HepG2 (cell line): ENCODE data around the gene WDR45B. TPM values are rescaled to one million over a fixed set of nuclear protein-coding genes. Genes with fewer than 3 reads are reported as not detected.

Experiments
- ATAC-seq: fragments of 200-7000 bp; cut with Tn5 transposase; 3 replicates; pipeline ENCODE4 v1.9.1; 2020; ENCODE audit warnings: mild to moderate bottlenecking, moderate library complexity
- BruUV-seq: library from RNA; stranded (reverse); fragments of 400-500 nt; replicated peaks from 2 replicates; lab custom pipeline; 2021; lab: Mats Ljungman, UMichigan
- CTCF ChIA-PET: fragments of 300-600 bp; formaldehyde crosslinking; extraction: SDS; loops from one replicate; lab custom pipeline; 2021; ENCODE audit warnings: low total read pairs, inconsistent platforms, low intra/inter-chr PET ratio; lab: Yijun Ruan, JAX
- POLR2A ChIA-PET: fragments of 350-600 bp; sonication (Branson Sonifier 250); formaldehyde crosslinking; loops from one replicate; lab custom pipeline; 2020; ENCODE audit warnings: antibody characterized with exemption, inconsistent platforms; lab: Yijun Ruan, JAX
- DNase-seq: peaks from one replicate; pipeline ENCODE4 v3.0.0-alpha.2; 2015; ENCODE audit warnings: low spot score
- FAIRE-seq: peaks from 3 replicates; lab custom pipeline; 2011; peaks lifted over from hg19 to GRCh38; lab: Jason Lieb, UNC
- H2AFZ ChIP-seq: one replicate; pipeline ENCODE4 v1.6.1; 2011; ENCODE audit warnings: low read length, inconsistent platforms
- H3K27ac ChIP-seq: fragments of 300-600 bp; 3 replicates; pipeline ENCODE4 v1.8.0; 2011; ENCODE audit warnings: mixed run types, mild to moderate bottlenecking, mixed read lengths, low read length, inconsistent platforms; ENCODE audit not compliant: insufficient read depth; ENCODE audit errors: extremely low read length
- H3K27me3 ChIP-seq, 2 experiments: fragments of 200-600 bp in 1 of 2; 2 replicates in 1 of 2; 3 replicates in 1 of 2; pipeline versions ENCODE4 v1.6.0 to v1.8.0; 2011; ENCODE audit warnings: low read length in 2 of 2, mild to moderate bottlenecking in 2 of 2, moderate library complexity in 2 of 2, inconsistent platforms in 1 of 2; ENCODE audit not compliant: insufficient read depth in 2 of 2, control insufficient read depth in 1 of 2
- H3K36me3 ChIP-seq, 2 experiments: fragments of 200-600 bp in 1 of 2; replicated peaks in 1 of 2; 2 replicates in 1 of 2; 3 replicates in 1 of 2; pipeline versions ENCODE4 v1.5.1 to v1.8.0; 2011; ENCODE audit warnings: low read length in 2 of 2, inconsistent platforms in 1 of 2; ENCODE audit not compliant: insufficient read depth in 2 of 2, control insufficient read depth in 1 of 2
- H3K4me1 ChIP-seq: 2 replicates; pipeline ENCODE4 v1.5.1; 2012; ENCODE audit warnings: low read length, inconsistent platforms; ENCODE audit not compliant: insufficient read depth
- H3K4me2 ChIP-seq: 2 replicates; pipeline ENCODE4 v1.6.0; 2011; ENCODE audit warnings: low read depth, low read length, inconsistent platforms
- H3K4me3 ChIP-seq, 3 experiments: fragments of 200-600 bp in 1 of 3; sonication (generic), shearing (Covaris generic) in 1 of 3; replicated peaks in 1 of 3; 2 replicates each; pipeline ENCODE4 v1.5.1; 2011 to 2016; ENCODE audit warnings: low read length in 3 of 3, inconsistent platforms in 2 of 3, low read depth in 2 of 3, mild to moderate bottlenecking in 2 of 3, control low read depth in 1 of 3, mixed read lengths in 1 of 3; ENCODE audit not compliant: insufficient read depth in 1 of 3
- H3K79me2 ChIP-seq: one replicate; pipeline ENCODE4 v1.6.1; 2011; ENCODE audit warnings: low read length, inconsistent platforms; ENCODE audit not compliant: insufficient read depth
- H3K9ac ChIP-seq: 2 replicates; pipeline ENCODE4 v1.6.0; 2011; ENCODE audit warnings: mild to moderate bottlenecking, low read depth, low read length, inconsistent platforms; ENCODE audit not compliant: insufficient read depth
- H3K9me3 ChIP-seq: 2 replicates; pipeline ENCODE4 v1.5.1; 2012; ENCODE audit warnings: mild to moderate bottlenecking, low read length
- H4K20me1 ChIP-seq: 2 replicates; pipeline ENCODE4 v1.6.0; 2011; ENCODE audit warnings: inconsistent platforms, mild to moderate bottlenecking, low read length, moderate library complexity; ENCODE audit not compliant: insufficient read depth
- BRD4 ChIP-seq: sonication (generic); formaldehyde crosslinking; IDR thresholded peaks from 2 replicates; pipeline ENCODE4 v1.4.0; 2020; ENCODE audit warnings: missing genetic modification reagents
- GFI1 ChIP-seq: sonication (generic); formaldehyde crosslinking; IDR thresholded peaks from 2 replicates; pipeline ENCODE4 v1.5.0; 2020; ENCODE audit warnings: missing genetic modification reagents, mild to moderate bottlenecking, borderline replicate concordance
- HNRNPL ChIP-seq: fragments of 200-400 bp; formaldehyde crosslinking; IDR thresholded peaks from 2 replicates; pipeline ENCODE4 v1.6.1; 2017; ENCODE audit warnings: mild to moderate bottlenecking, low read depth, low read length
- MATR3 ChIP-seq: sonication (generic); formaldehyde crosslinking; IDR thresholded peaks from 2 replicates; pipeline ENCODE4 v1.4.0; 2020; ENCODE audit warnings: missing genetic modification reagents
- MAZ ChIP-seq, 2 experiments: sonication (generic) in 1 of 2; formaldehyde crosslinking in 1 of 2; IDR thresholded peaks; 2 replicates each; pipeline versions ENCODE4 v1.5.0 to v1.6.1; 2012 to 2020; ENCODE audit warnings: low read depth in 2 of 2, mild to moderate bottlenecking in 2 of 2, borderline replicate concordance in 1 of 2, improper control_type of control experiment in 1 of 2, low read length in 1 of 2, missing genetic modification reagents in 1 of 2, moderate library complexity in 1 of 2
- MEIS1 ChIP-seq: sonication (generic); formaldehyde crosslinking; IDR thresholded peaks from 2 replicates; pipeline ENCODE4 v1.9.0; 2021; ENCODE audit warnings: mild to moderate bottlenecking, missing genetic modification reagents, moderate library complexity, borderline replicate concordance
- NR1H2 ChIP-seq: sonication (generic); formaldehyde crosslinking; IDR thresholded peaks from 2 replicates; pipeline ENCODE4 v1.8.1; 2022; ENCODE audit warnings: low read depth, missing genetic modification reagents, borderline replicate concordance
- SRF ChIP-seq: IDR thresholded peaks from 2 replicates; pipeline ENCODE4 v1.6.1; 2011; ENCODE audit warnings: mild to moderate bottlenecking, low read depth, low read length, moderate library complexity
- ZBTB33 ChIP-seq: sonication (generic); formaldehyde crosslinking; IDR thresholded peaks from 2 replicates; pipeline ENCODE4 v1.4.0; 2020; ENCODE audit warnings: missing genetic modification reagents
- ZBTB38 ChIP-seq: sonication (generic); formaldehyde crosslinking; IDR thresholded peaks from 2 replicates; pipeline ENCODE4 v1.5.1; 2020; ENCODE audit warnings: mild to moderate bottlenecking, missing genetic modification reagents
- ZNF136 ChIP-seq: sonication (generic); formaldehyde crosslinking; IDR thresholded peaks from 2 replicates; pipeline ENCODE4 v1.8.1; 2022; ENCODE audit warnings: low read depth, mild to moderate bottlenecking, moderate library complexity, missing genetic modification reagents
- ZNF501 ChIP-seq: sonication (generic); formaldehyde crosslinking; IDR thresholded peaks from 2 replicates; pipeline ENCODE4 v1.5.1; 2020; ENCODE audit warnings: mild to moderate bottlenecking, moderate library complexity, missing genetic modification reagents
- ZNF660 ChIP-seq: sonication (generic); formaldehyde crosslinking; IDR thresholded peaks from 2 replicates; pipeline ENCODE4 v1.5.1; 2020; ENCODE audit warnings: mild to moderate bottlenecking, low read depth, missing genetic modification reagents, borderline replicate concordance
- ZNF772 ChIP-seq: sonication (generic); formaldehyde crosslinking; IDR thresholded peaks from 2 replicates; pipeline ENCODE4 v1.5.0; 2020; ENCODE audit warnings: mild to moderate bottlenecking, missing genetic modification reagents
- ZSCAN21 ChIP-seq: sonication (generic); formaldehyde crosslinking; IDR thresholded peaks from 2 replicates; pipeline ENCODE4 v1.8.0; 2022; ENCODE audit warnings: mild to moderate bottlenecking, missing genetic modification reagents, moderate library complexity, borderline replicate concordance
- WGBS: methylation state at CpG from one replicate; pipeline ENCODE4 v1.1.6; 2017; ENCODE audit warnings: low lambda C conversion rate; 5-methylcytosine and 5-hydroxymethylcytosine counted together
- in situ Hi-C: cut with HindIII; loops from 2 replicates; pipeline ENCODE4 v1.10.0; 2017; ENCODE audit warnings: low pct_unique_long_range_greater_than_20kb; ENCODE audit not compliant: extremely low pct_ligation_motif_present
- intact Hi-C: fragments of 100-400 bp; cut with micrococcal nuclease; formaldehyde crosslinking; loops from one replicate; pipeline ENCODE4 v1.10.0; 2022; ENCODE audit not compliant: unreplicated experiment
- polyA plus RNA-seq, 8 experiments: library from polyadenylated mRNA; depleted of rRNA in 3 of 8; stranded (reverse) in 7 of 8; unstranded in 1 of 8; fragments of >200 nt; fragmentation: Illumina TruSeq in 4 of 8; extraction: Trizol in 4 of 8; gene quantifications; 2 replicates each; pipeline versions ENCODE4 v1.2.1 to v1.2.3, GENCODE V29; 2011 to 2016; ENCODE audit warnings: low read depth in 4 of 8, missing spikeins in 1 of 8, mixed read lengths in 1 of 8; ENCODE audit not compliant: insufficient read depth in 1 of 8
- total RNA-seq, 5 experiments: library from RNA; depleted of rRNA; stranded (reverse); fragments of >200 nt; fragmentation: Illumina TruSeq; extraction: Trizol; gene quantifications; 2 replicates each; pipeline ENCODE4 v1.2.3, GENCODE V29; 2016; ENCODE audit warnings: low read depth in 1 of 5
- TF ChIP-seq, protein P1 (sequence below): fragments of 450-650 bp; IDR thresholded peaks from 2 replicates; pipeline ENCODE4 v1.6.1; 2017

WDR45B gene
- total and polyA plus RNA-seq, 2 of the 13 experiments (the other 11 are each of a cell fraction or from before 2014, with no cell fraction given): 86.2 to 155 TPM

- Histone ChIP-seq H3K4me1 (peaks cover 36% of the 10 kb centered on the region), H3K4me2 (no peak overlapping the region), H3K9me3 (peaks cover 8% of the 10 kb centered on the region), H3K4me3 (no peak overlapping the region), H3K27ac (no peak overlapping the region), H3K79me2 (no peaks in the 10 kb centered on the region), H3K27me3 (no peaks in the 10 kb centered on the region), H3K36me3 (no peaks in the 10 kb centered on the region), H4K20me1 (no peaks in the 10 kb centered on the region), H2AFZ (no peak overlapping the region), H3K9ac (no peak overlapping the region)
- intact Hi-C loops: loop anchor here (1.0 to 2.0 kb wide), 3 partner anchors 31 to 95 kb away; no protein-coding TSS in a partner anchor
- FAIRE-seq (no peak), ATAC-seq (peak; percentile 99), DNase-seq (peak; percentile 53)
- 46% methylated on average over 20 of the region's 28 CpGs for WGBS
- in situ Hi-C loops: no loop called here
- CTCF ChIA-PET: interaction anchor here (1.1 to 2.1 kb wide), 4 partner anchors 11 to 95 kb away, joined by 3 to 26 read pairs (median 10); no protein-coding TSS in a partner anchor
- POLR2A ChIA-PET: no interaction called here
- no TSS peak for BruUV-seq
- TF ChIP-seq SRF (no peak), ZNF772 (CRISPR knock-in tag) (no peak), BRD4 (CRISPR knock-in tag) (no peak), HNRNPL (0 out of 2 replicates have a peak, but pooled peaks have one; percentile 36), ZSCAN21 (no peak), ZNF660 (no peak), NR1H2 (0 out of 2 replicates have a peak, but pooled peaks have one; percentile 21), GFI1 (CRISPR knock-in tag) (no peak), ZBTB38 (CRISPR knock-in tag) (peak; percentile 88), MEIS1 (CRISPR knock-in tag) (no peak), MAZ (IDR thresholded peaks at IDR 0.05; ENCODE audit: borderline replicate concordance, low read depth, low read length) (no peak), MAZ (CRISPR knock-in tag; IDR thresholded peaks at IDR 0.05; ENCODE audit: low read depth) (peak; percentile 64), ZBTB33 (CRISPR knock-in tag) (peak; percentile 72), MATR3 (CRISPR knock-in tag) (no peak), ZNF136 (CRISPR knock-in tag) (no peak), ZNF501 (CRISPR knock-in tag) (peak; percentile 44; the same call in 1 of the 2 replicates)
- TF ChIP-seq, protein P1, sequence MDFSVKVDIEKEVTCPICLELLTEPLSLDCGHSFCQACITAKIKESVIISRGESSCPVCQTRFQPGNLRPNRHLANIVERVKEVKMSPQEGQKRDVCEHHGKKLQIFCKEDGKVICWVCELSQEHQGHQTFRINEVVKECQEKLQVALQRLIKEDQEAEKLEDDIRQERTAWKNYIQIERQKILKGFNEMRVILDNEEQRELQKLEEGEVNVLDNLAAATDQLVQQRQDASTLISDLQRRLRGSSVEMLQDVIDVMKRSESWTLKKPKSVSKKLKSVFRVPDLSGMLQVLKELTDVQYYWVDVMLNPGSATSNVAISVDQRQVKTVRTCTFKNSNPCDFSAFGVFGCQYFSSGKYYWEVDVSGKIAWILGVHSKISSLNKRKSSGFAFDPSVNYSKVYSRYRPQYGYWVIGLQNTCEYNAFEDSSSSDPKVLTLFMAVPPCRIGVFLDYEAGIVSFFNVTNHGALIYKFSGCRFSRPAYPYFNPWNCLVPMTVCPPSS: no peak
Measured at GRCh38 chr17:82679586-82680465, 31.6 kb upstream of the WDR45B start.
